CD4-positive, CD25-positive, alpha-beta regulatory T cell (primary cell): ENCODE measurements around the gene PXK. TPM values are rescaled to one million over a fixed set of nuclear protein-coding genes. Genes with fewer than 3 reads are reported as not detected.

Source experiments
- ATAC-seq, 2 donors: fragments of 150-1000 bp; cut with Tn5 transposase; one replicate each; pipeline ENCODE4 v1.10.0; 2021; ENCODE audit warnings: low read depth in 2 of 2, moderate number of reproducible peaks in 2 of 2, moderate library complexity in 1 of 2
- DNase-seq, 3 donors: peaks; one replicate each; pipeline versions ENCODE4 v3.0.0 to v3.0.0-alpha.2; 2012 to 2022; ENCODE audit warnings: mixed read lengths in 1 of 3
- H3K27ac ChIP-seq: one replicate; pipeline ENCODE4 v1.7.0; 2013; ENCODE audit warnings: mild to moderate bottlenecking, low read length; ENCODE audit not compliant: insufficient read depth, poor library complexity, severe bottlenecking
- H3K27me3 ChIP-seq: one replicate; pipeline ENCODE4 v1.7.0; 2013; ENCODE audit warnings: low read length; ENCODE audit not compliant: control insufficient read depth, insufficient read depth
- H3K36me3 ChIP-seq: one replicate; pipeline ENCODE4 v1.7.0; 2013; ENCODE audit warnings: mild to moderate bottlenecking, low read length, moderate library complexity; ENCODE audit not compliant: control insufficient read depth, insufficient read depth
- H3K4me1 ChIP-seq: 2 replicates; pipeline ENCODE4 v1.7.0; 2013; ENCODE audit warnings: mild to moderate bottlenecking, low read length; ENCODE audit not compliant: insufficient read depth, control insufficient read depth, poor library complexity, severe bottlenecking
- H3K4me3 ChIP-seq: one replicate; pipeline ENCODE4 v1.7.0; 2013; ENCODE audit warnings: low read depth, mild to moderate bottlenecking, low read length, moderate library complexity
- H3K9me3 ChIP-seq, 2 experiments: 1 replicate in 1 of 2; 2 replicates in 1 of 2; pipeline ENCODE4 v1.7.0; 2013; ENCODE audit warnings: low read length in 2 of 2, mild to moderate bottlenecking in 1 of 2, moderate library complexity in 1 of 2; ENCODE audit not compliant: control insufficient read depth in 2 of 2
- H3K27ac Mint-ChIP-seq, 3 donors: one replicate each; pipeline ENCODE4 v1.8.0; 2020 to 2022; ENCODE audit warnings: mild to moderate bottlenecking in 3 of 3, mixed read lengths in 3 of 3, moderate library complexity in 2 of 3
- H3K27me3 Mint-ChIP-seq: one replicate; pipeline ENCODE4 v1.8.0; 2022; ENCODE audit warnings: mild to moderate bottlenecking, mixed read lengths
- H3K36me3 Mint-ChIP-seq: one replicate; pipeline ENCODE4 v1.8.0; 2020; ENCODE audit warnings: mixed read lengths
- H3K4me1 Mint-ChIP-seq, 4 donors: one replicate each; pipeline ENCODE4 v1.8.0; 2020 to 2022; ENCODE audit warnings: mixed read lengths in 4 of 4, mild to moderate bottlenecking in 1 of 4
- H3K4me3 Mint-ChIP-seq, 4 donors: one replicate each; pipeline ENCODE4 v1.8.0; 2020 to 2022; ENCODE audit warnings: mild to moderate bottlenecking in 4 of 4, mixed read lengths in 4 of 4, moderate library complexity in 3 of 4
- H3K9me3 Mint-ChIP-seq, 7 donors: one replicate each; pipeline ENCODE4 v1.8.0; 2020 to 2022; ENCODE audit warnings: mixed read lengths in 7 of 7, mild to moderate bottlenecking in 3 of 7, moderate library complexity in 2 of 7
- polyA plus RNA-seq, 4 donors: library from polyadenylated mRNA; unstranded; fragments of 300-500 nt; fragmentation: Illumina TruSeq; gene quantifications; one replicate each; pipeline ENCODE4 v1.2.3, GENCODE V29; 2021
- total RNA-seq: library from RNA; stranded (reverse); gene quantifications from one replicate; pipeline ENCODE4 v1.2.3, GENCODE V29; 2022

PXK gene
- total and polyA plus RNA-seq, 5 donors from 2014 or later = 21.8 to 32.6 (median 31.8) TPM

- no peaks in the 10 kb centered on the region for H3K36me3 ChIP-seq
- Mint-ChIP-seq H3K36me3 (peaks cover 19% of the 10 kb centered on the region), H3K9me3 (peaks cover 0 to 1% (median 0%) of the 10 kb centered on the region in 7 donors), H3K4me1 (peaks cover 13 to 53% (median 44%) of the 10 kb centered on the region in 4 donors), H3K4me3 (no peak overlapping the region), H3K27ac (no peak overlapping the region), H3K27me3 (no peaks in the 10 kb centered on the region)
- ATAC-seq (no peak), DNase-seq (no peak)
- H3K4me1 ChIP-seq = peaks cover 8% of the 10 kb centered on the region
- H3K27me3 ChIP-seq = no peaks in the 10 kb centered on the region
- no peak overlapping the region for H3K27ac ChIP-seq
- no peaks in the 10 kb centered on the region for H3K9me3 ChIP-seq
- no peak overlapping the region for H3K4me3 ChIP-seq
Observed at GRCh38 chr3:58350627-58351013, 17.9 kb downstream of the PXK start.

GRCh38 chr3:58351920-58352319 lies 19.2 kb downstream of the PXK start:
- no peak overlapping the region for H3K4me3 ChIP-seq
- Mint-ChIP-seq H3K4me1 (peaks cover 13 to 46% (median 41%) of the 10 kb centered on the region in 4 donors), H3K9me3 (no peaks in the 10 kb centered on the region), H3K27me3 (no peaks in the 10 kb centered on the region), H3K27ac (no peak overlapping the region), H3K4me3 (no peak overlapping the region), H3K36me3 (peaks cover 14% of the 10 kb centered on the region)
- H3K9me3 ChIP-seq = no peaks in the 10 kb centered on the region
- no peaks in the 10 kb centered on the region for H3K36me3 ChIP-seq
- no peak overlapping the region for H3K27ac ChIP-seq
- ATAC-seq (no peak), DNase-seq (no peak)
- H3K4me1 ChIP-seq = peaks cover 8% of the 10 kb centered on the region
- H3K27me3 ChIP-seq = no peaks in the 10 kb centered on the region

GRCh38 chr3:58352626-58353025 lies 19.9 kb downstream of the PXK start:
- H3K27ac ChIP-seq = no peak overlapping the region
- peaks cover 8% of the 10 kb centered on the region for H3K4me1 ChIP-seq
- Mint-ChIP-seq H3K4me3 (no peak overlapping the region), H3K27ac (no peak overlapping the region), H3K4me1 (peaks cover 8 to 50% (median 35%) of the 10 kb centered on the region in 4 donors), H3K36me3 (peaks cover 11% of the 10 kb centered on the region), H3K27me3 (no peaks in the 10 kb centered on the region), H3K9me3 (no peaks in the 10 kb centered on the region)
- H3K36me3 ChIP-seq = no peaks in the 10 kb centered on the region
- DNase-seq (no peak), ATAC-seq (no peak)
- H3K4me3 ChIP-seq = no peak overlapping the region
- no peaks in the 10 kb centered on the region for H3K27me3 ChIP-seq
- H3K9me3 ChIP-seq = no peaks in the 10 kb centered on the region

GRCh38 chr3:58353722-58354553 lies 21.2 kb downstream of the PXK start:
- Histone ChIP-seq H3K27ac (no peak overlapping the region), H3K4me1 (peaks cover 8% of the 10 kb centered on the region), H3K36me3 (no peaks in the 10 kb centered on the region), H3K9me3 (no peaks in the 10 kb centered on the region), H3K27me3 (no peaks in the 10 kb centered on the region), H3K4me3 (no peak overlapping the region)
- H3K27me3 Mint-ChIP-seq = no peaks in the 10 kb centered on the region
- DNase-seq = peak in 2 of 3 donors; percentile 12 to 57
- H3K36me3 Mint-ChIP-seq = peaks cover 11% of the 10 kb centered on the region
- peak in 1 of 2 donors; percentile 52 for ATAC-seq
- no peaks in the 10 kb centered on the region for H3K9me3 Mint-ChIP-seq
- H3K27ac Mint-ChIP-seq = peak overlapping the region in 2 of 3 donors; percentile 67 to 85
- peak overlapping the region in 2 of 4 donors; percentile 0 to 1 for H3K4me3 Mint-ChIP-seq
- peaks cover 11 to 44% (median 30%) of the 10 kb centered on the region in 4 donors for H3K4me1 Mint-ChIP-seq

GRCh38 chr3:58355179-58355578 lies 22.5 kb downstream of the PXK start:
- Histone ChIP-seq H3K4me1 (peaks cover under 1% of the 10 kb centered on the region), H3K4me3 (no peak overlapping the region), H3K27ac (no peak overlapping the region), H3K36me3 (no peaks in the 10 kb centered on the region), H3K27me3 (no peaks in the 10 kb centered on the region), H3K9me3 (no peaks in the 10 kb centered on the region)
- ATAC-seq (no peak), DNase-seq (no peak)
- peaks cover 8% of the 10 kb centered on the region for H3K36me3 Mint-ChIP-seq
- no peak overlapping the region for H3K27ac Mint-ChIP-seq
- H3K4me3 Mint-ChIP-seq = no peak overlapping the region
- H3K27me3 Mint-ChIP-seq = no peaks in the 10 kb centered on the region
- H3K4me1 Mint-ChIP-seq = peaks cover 4 to 33% (median 22%) of the 10 kb centered on the region in 4 donors
- no peaks in the 10 kb centered on the region for H3K9me3 Mint-ChIP-seq

GRCh38 chr3:58356054-58356453 lies 23.4 kb downstream of the PXK start:
- Mint-ChIP-seq H3K27me3 (no peaks in the 10 kb centered on the region), H3K27ac (no peak overlapping the region), H3K36me3 (peaks cover 8% of the 10 kb centered on the region), H3K4me1 (peaks cover 4 to 24% (median 15%) of the 10 kb centered on the region in 4 donors), H3K9me3 (no peaks in the 10 kb centered on the region), H3K4me3 (no peak overlapping the region)
- H3K9me3 ChIP-seq = no peaks in the 10 kb centered on the region
- H3K27me3 ChIP-seq = no peaks in the 10 kb centered on the region
- no peak for DNase-seq
- no peaks in the 10 kb centered on the region for H3K4me1 ChIP-seq
- peak; percentile 35 to 43 for ATAC-seq
- no peak overlapping the region for H3K27ac ChIP-seq
- H3K4me3 ChIP-seq = no peak overlapping the region
- no peaks in the 10 kb centered on the region for H3K36me3 ChIP-seq

- no peaks in the 10 kb centered on the region for H3K27me3 ChIP-seq
Observed at GRCh38 chr3:58357402-58357801, 24.7 kb downstream of the PXK start.

GRCh38 chr3:58358092-58358491 lies 25.4 kb downstream of the PXK start:
- no peak for DNase-seq
- H3K9me3 ChIP-seq = no peaks in the 10 kb centered on the region
- no peak for ATAC-seq

More at GRCh38 chr3:58357402-58357801, 24.7 kb downstream of the PXK start:
- Mint-ChIP-seq H3K9me3 (no peaks in the 10 kb centered on the region), H3K4me3 (no peak overlapping the region), H3K4me1 (peaks cover 9 to 26% (median 17%) of the 10 kb centered on the region in 4 donors), H3K27me3 (no peaks in the 10 kb centered on the region), H3K36me3 (peaks cover 12% of the 10 kb centered on the region), H3K27ac (peak overlapping the region in 1 of 3 donors; percentile 16)
- H3K36me3 ChIP-seq = no peaks in the 10 kb centered on the region
- DNase-seq (no peak), ATAC-seq (no peak)
- H3K9me3 ChIP-seq = no peaks in the 10 kb centered on the region
- H3K27ac ChIP-seq = no peak overlapping the region
- H3K4me1 ChIP-seq = no peaks in the 10 kb centered on the region
- H3K4me3 ChIP-seq = no peak overlapping the region

More at GRCh38 chr3:58358092-58358491, 25.4 kb downstream of the PXK start:
- peaks cover 12% of the 10 kb centered on the region for H3K36me3 Mint-ChIP-seq
- Histone ChIP-seq H3K27ac (no peak overlapping the region), H3K4me3 (no peak overlapping the region), H3K4me1 (no peaks in the 10 kb centered on the region), H3K36me3 (no peaks in the 10 kb centered on the region), H3K27me3 (no peaks in the 10 kb centered on the region)
- peaks cover 9 to 28% (median 15%) of the 10 kb centered on the region in 4 donors for H3K4me1 Mint-ChIP-seq
- H3K4me3 Mint-ChIP-seq = no peak overlapping the region
- no peaks in the 10 kb centered on the region for H3K9me3 Mint-ChIP-seq
- no peaks in the 10 kb centered on the region for H3K27me3 Mint-ChIP-seq
- H3K27ac Mint-ChIP-seq = no peak overlapping the region
